Activated CD8-positive, alpha-beta memory T cell treated with anti-CD3 and anti-CD28 coated beads, Interleukin-2, amount 10 ng/mL, durations not matched to agents 7 days and 5 days (primary cell): ENCODE data around the gene ACSL4. TPM values are rescaled to one million over a fixed set of nuclear protein-coding genes. Genes with fewer than 3 reads are reported as not detected.
"Not testable (repeated sequence)": the region's sequence is repeated elsewhere in the genome, so short reads cannot be mapped to it uniquely, and the experiment has no call there.

Source experiments
- ATAC-seq: fragments of 150-1000 bp; cut with Tn5 transposase; one replicate; pipeline ENCODE4 v1.10.0; 2021; ENCODE audit warnings: moderate library complexity
- CTCF ChIA-PET: fragments of 350-600 bp; sonication (Branson Sonifier 250); formaldehyde crosslinking; loops from one replicate; lab custom pipeline; 2021; ENCODE audit warnings: antibody characterized with exemption; lab: Charles Lee
- DNase-seq: peaks from one replicate; pipeline ENCODE4 v3.0.0-alpha.2; 2020
- H3K27ac Mint-ChIP-seq: one replicate; pipeline ENCODE4 v1.8.0; 2021; ENCODE audit warnings: mild to moderate bottlenecking, mixed read lengths
- H3K27me3 Mint-ChIP-seq: one replicate; pipeline ENCODE4 v1.8.0; 2021; ENCODE audit warnings: mixed read lengths
- H3K36me3 Mint-ChIP-seq: one replicate; pipeline ENCODE4 v1.8.0; 2021; ENCODE audit warnings: mild to moderate bottlenecking, mixed read lengths
- H3K4me1 Mint-ChIP-seq: one replicate; pipeline ENCODE4 v1.8.0; 2021; ENCODE audit warnings: mixed read lengths
- H3K4me3 Mint-ChIP-seq: one replicate; pipeline ENCODE4 v1.8.0; 2021; ENCODE audit warnings: mild to moderate bottlenecking, moderate library complexity, mixed read lengths
- H3K9me3 Mint-ChIP-seq: one replicate; pipeline ENCODE4 v1.8.0; 2022; ENCODE audit warnings: low read depth, mixed read lengths
- total RNA-seq, 2 experiments: library from RNA; stranded (reverse); gene quantifications; one replicate each; pipeline ENCODE4 v1.2.3, GENCODE V29; 2021

The ACSL4 gene
- total RNA-seq, 2 experiments from 2014 or later = 68.3 to 95.1 TPM

GRCh38 chrX:109681475-109682081 is 51.5 kb downstream of the ACSL4 start:
- CTCF ChIA-PET = interaction anchor here (0.8 kb wide), 1 partner anchor 46 kb away, joined by 3 read pairs; no protein-coding TSS in a partner anchor

GRCh38 chrX:109679820-109680219 is 53.2 kb downstream of the ACSL4 start:
- no peaks in the 10 kb centered on the region for H3K27me3 Mint-ChIP-seq
- H3K27ac Mint-ChIP-seq = no peak overlapping the region
- peaks cover 21% of the 10 kb centered on the region for H3K36me3 Mint-ChIP-seq
- CTCF ChIA-PET = interaction anchor here (2.1 kb wide), 1 partner anchor 33 kb away, joined by 5 read pairs; no protein-coding TSS in a partner anchor
- no peaks in the 10 kb centered on the region for H3K9me3 Mint-ChIP-seq
- no peak for DNase-seq
- peaks cover 15% of the 10 kb centered on the region for H3K4me1 Mint-ChIP-seq
- no peak overlapping the region for H3K4me3 Mint-ChIP-seq
- no peak for ATAC-seq

More at GRCh38 chrX:109681475-109682081, 51.5 kb downstream of the ACSL4 start:
- Mint-ChIP-seq H3K4me1 (peaks cover 7% of the 10 kb centered on the region), H3K9me3 (no peaks in the 10 kb centered on the region), H3K36me3 (peaks cover 16% of the 10 kb centered on the region), H3K27me3 (no peaks in the 10 kb centered on the region), H3K4me3 (no peak overlapping the region), H3K27ac (no peak overlapping the region)
- DNase-seq (no peak), ATAC-seq (no peak)

- H3K27ac Mint-ChIP-seq = no peak overlapping the region
- no peaks in the 10 kb centered on the region for H3K9me3 Mint-ChIP-seq
- CTCF ChIA-PET = no interaction called here
- H3K36me3 Mint-ChIP-seq = peaks cover 33% of the 10 kb centered on the region
- ATAC-seq (no peak), DNase-seq (no peak)
- peaks cover 10% of the 10 kb centered on the region for H3K4me1 Mint-ChIP-seq
- H3K27me3 Mint-ChIP-seq = no peaks in the 10 kb centered on the region
- H3K4me3 Mint-ChIP-seq = no peak overlapping the region
Observed at GRCh38 chrX:109672239-109672638, 60.8 kb downstream of the ACSL4 start.

GRCh38 chrX:109671170-109671569 is 61.9 kb downstream of the ACSL4 start:
- CTCF ChIA-PET, ATAC-seq, H3K4me1 Mint-ChIP-seq, H3K27ac Mint-ChIP-seq, H3K9me3 Mint-ChIP-seq, DNase-seq, H3K27me3 Mint-ChIP-seq, H3K4me3 Mint-ChIP-seq: not testable (repeated sequence)
- H3K36me3 Mint-ChIP-seq = peaks cover 36% of the 10 kb centered on the region

- no peak overlapping the region for H3K4me3 Mint-ChIP-seq
- DNase-seq = no peak
- no peaks in the 10 kb centered on the region for H3K9me3 Mint-ChIP-seq
- no peaks in the 10 kb centered on the region for H3K27me3 Mint-ChIP-seq
- ATAC-seq = no peak
- H3K4me1 Mint-ChIP-seq = no peaks in the 10 kb centered on the region
- no peak overlapping the region for H3K27ac Mint-ChIP-seq
- H3K36me3 Mint-ChIP-seq = peaks cover 42% of the 10 kb centered on the region
- CTCF ChIA-PET = no interaction called here
Observed at GRCh38 chrX:109667986-109668385, 65.1 kb downstream of the ACSL4 start.

GRCh38 chrX:109660435-109661143 is 72.5 kb downstream of the ACSL4 start:
- CTCF ChIA-PET = no interaction called here
- H3K36me3 Mint-ChIP-seq = peaks cover 59% of the 10 kb centered on the region
- peaks cover 2% of the 10 kb centered on the region for H3K9me3 Mint-ChIP-seq
- no peaks in the 10 kb centered on the region for H3K27me3 Mint-ChIP-seq
- H3K4me1 Mint-ChIP-seq = no peaks in the 10 kb centered on the region
- ATAC-seq (no peak), DNase-seq (no peak)
- no peak overlapping the region for H3K4me3 Mint-ChIP-seq
- no peak overlapping the region for H3K27ac Mint-ChIP-seq

GRCh38 chrX:109658391-109658790 is 74.7 kb downstream of the ACSL4 start:
- ATAC-seq (no peak), DNase-seq (no peak)
- Mint-ChIP-seq H3K9me3 (peaks cover 2% of the 10 kb centered on the region), H3K4me1 (no peaks in the 10 kb centered on the region), H3K27ac (no peak overlapping the region), H3K4me3 (no peak overlapping the region), H3K27me3 (no peaks in the 10 kb centered on the region), H3K36me3 (peaks cover 53% of the 10 kb centered on the region)
- CTCF ChIA-PET = no interaction called here

- DNase-seq, H3K4me1 Mint-ChIP-seq, H3K4me3 Mint-ChIP-seq, CTCF ChIA-PET, H3K27ac Mint-ChIP-seq, H3K9me3 Mint-ChIP-seq, ATAC-seq, H3K27me3 Mint-ChIP-seq: not testable (repeated sequence)
- H3K36me3 Mint-ChIP-seq = peaks cover 46% of the 10 kb centered on the region
Observed at GRCh38 chrX:109657364-109657763, 75.7 kb downstream of the ACSL4 start.

- H3K27me3 Mint-ChIP-seq = no peaks in the 10 kb centered on the region
- DNase-seq (no peak), ATAC-seq (no peak)
- no peak overlapping the region for H3K27ac Mint-ChIP-seq
- H3K9me3 Mint-ChIP-seq = peaks cover 2% of the 10 kb centered on the region
- H3K4me1 Mint-ChIP-seq = no peaks in the 10 kb centered on the region
- no peak overlapping the region for H3K4me3 Mint-ChIP-seq
- H3K36me3 Mint-ChIP-seq = peaks cover 43% of the 10 kb centered on the region
- CTCF ChIA-PET = no interaction called here
Observed at GRCh38 chrX:109656774-109657173, 76.3 kb downstream of the ACSL4 start.

GRCh38 chrX:109655502-109656201 is 77.4 kb downstream of the ACSL4 start:
- no peak for ATAC-seq
- Mint-ChIP-seq H3K4me3 (no peak overlapping the region), H3K4me1 (no peaks in the 10 kb centered on the region), H3K9me3 (peaks cover 2% of the 10 kb centered on the region), H3K27ac (no peak overlapping the region), H3K27me3 (no peaks in the 10 kb centered on the region), H3K36me3 (peaks cover 40% of the 10 kb centered on the region)
- no peak for DNase-seq
- CTCF ChIA-PET = no interaction called here

GRCh38 chrX:109654516-109655109 is 78.4 kb downstream of the ACSL4 start:
- Mint-ChIP-seq H3K27me3 (no peaks in the 10 kb centered on the region), H3K9me3 (peaks cover 2% of the 10 kb centered on the region), H3K36me3 (peaks cover 33% of the 10 kb centered on the region), H3K27ac (peak overlapping the region; percentile 7), H3K4me1 (no peaks in the 10 kb centered on the region), H3K4me3 (no peak overlapping the region)
- DNase-seq = no peak
- no peak for ATAC-seq
- CTCF ChIA-PET = no interaction called here

GRCh38 chrX:109644671-109645070 is 88.4 kb downstream of the ACSL4 start:
- DNase-seq, H3K27ac Mint-ChIP-seq, H3K4me3 Mint-ChIP-seq, H3K27me3 Mint-ChIP-seq, CTCF ChIA-PET, ATAC-seq, H3K4me1 Mint-ChIP-seq, H3K9me3 Mint-ChIP-seq: not testable (repeated sequence)
- peaks cover 18% of the 10 kb centered on the region for H3K36me3 Mint-ChIP-seq

GRCh38 chrX:109643687-109644086 is 89.4 kb downstream of the ACSL4 start:
- no peak overlapping the region for H3K27ac Mint-ChIP-seq
- H3K4me1 Mint-ChIP-seq = peaks cover 16% of the 10 kb centered on the region
- H3K27me3 Mint-ChIP-seq = no peaks in the 10 kb centered on the region
- DNase-seq (no peak), ATAC-seq (no peak)
- H3K4me3 Mint-ChIP-seq = no peak overlapping the region
- CTCF ChIA-PET = interaction anchor here (1.1 kb wide), 1 partner anchor 10 kb away, joined by 3 read pairs; no protein-coding TSS in a partner anchor
- no peaks in the 10 kb centered on the region for H3K9me3 Mint-ChIP-seq
- peaks cover 23% of the 10 kb centered on the region for H3K36me3 Mint-ChIP-seq
